Progenitor cell of endocrine pancreas (in vitro differentiated cells): Measurements from ENCODE around the gene MYL12A. TPM values are rescaled to one million over a fixed set of nuclear protein-coding genes. Genes with fewer than 3 reads are reported as not detected.
A peak's percentile ranks its signal among the peaks of the same experiment; 100 is the strongest.

Experiments
- DNase-seq: peaks from one replicate; pipeline ENCODE4 v3.0.0; 2021; ENCODE audit warnings: low spot score; ENCODE audit not compliant: unreplicated experiment
- H3K27ac Mint-ChIP-seq: 2 replicates; pipeline ENCODE4 v1.8.0; 2021; ENCODE audit warnings: mild to moderate bottlenecking, moderate library complexity, mixed read lengths
- H3K27me3 Mint-ChIP-seq: 2 replicates; pipeline ENCODE4 v1.8.0; 2021; ENCODE audit warnings: mixed read lengths
- H3K36me3 Mint-ChIP-seq: 2 replicates; pipeline ENCODE4 v1.8.0; 2022; ENCODE audit warnings: mixed read lengths; ENCODE audit not compliant: insufficient read depth
- H3K4me1 Mint-ChIP-seq: 2 replicates; pipeline ENCODE4 v1.8.0; 2021; ENCODE audit warnings: low read depth, mixed read lengths
- H3K4me3 Mint-ChIP-seq: 2 replicates; pipeline ENCODE4 v1.8.0; 2021; ENCODE audit warnings: low read depth, mild to moderate bottlenecking, moderate library complexity, mixed read lengths
- H3K9me3 Mint-ChIP-seq: 2 replicates; pipeline ENCODE4 v1.8.0; 2021; ENCODE audit warnings: low read depth, mixed read lengths
- CTCF ChIP-seq: fragments of 200-600 bp; sonication (generic); IDR thresholded peaks from one replicate; pipeline ENCODE4 v1.5.0; 2021; ENCODE audit warnings: antibody characterized with exemption, mild to moderate bottlenecking; ENCODE audit not compliant: unreplicated experiment
- total RNA-seq: library from RNA; stranded (reverse); gene quantifications from 2 replicates; pipeline ENCODE4 v1.2.1, GENCODE V29; 2021

Gene MYL12A
- total RNA-seq, 1 donor from 2014 or later = 236 TPM

GRCh38 chr18:3279201-3280185, 31.9 kb downstream of the MYL12A start:
- peaks cover 19% of the 10 kb centered on the region for H3K4me1 Mint-ChIP-seq

DNA sequence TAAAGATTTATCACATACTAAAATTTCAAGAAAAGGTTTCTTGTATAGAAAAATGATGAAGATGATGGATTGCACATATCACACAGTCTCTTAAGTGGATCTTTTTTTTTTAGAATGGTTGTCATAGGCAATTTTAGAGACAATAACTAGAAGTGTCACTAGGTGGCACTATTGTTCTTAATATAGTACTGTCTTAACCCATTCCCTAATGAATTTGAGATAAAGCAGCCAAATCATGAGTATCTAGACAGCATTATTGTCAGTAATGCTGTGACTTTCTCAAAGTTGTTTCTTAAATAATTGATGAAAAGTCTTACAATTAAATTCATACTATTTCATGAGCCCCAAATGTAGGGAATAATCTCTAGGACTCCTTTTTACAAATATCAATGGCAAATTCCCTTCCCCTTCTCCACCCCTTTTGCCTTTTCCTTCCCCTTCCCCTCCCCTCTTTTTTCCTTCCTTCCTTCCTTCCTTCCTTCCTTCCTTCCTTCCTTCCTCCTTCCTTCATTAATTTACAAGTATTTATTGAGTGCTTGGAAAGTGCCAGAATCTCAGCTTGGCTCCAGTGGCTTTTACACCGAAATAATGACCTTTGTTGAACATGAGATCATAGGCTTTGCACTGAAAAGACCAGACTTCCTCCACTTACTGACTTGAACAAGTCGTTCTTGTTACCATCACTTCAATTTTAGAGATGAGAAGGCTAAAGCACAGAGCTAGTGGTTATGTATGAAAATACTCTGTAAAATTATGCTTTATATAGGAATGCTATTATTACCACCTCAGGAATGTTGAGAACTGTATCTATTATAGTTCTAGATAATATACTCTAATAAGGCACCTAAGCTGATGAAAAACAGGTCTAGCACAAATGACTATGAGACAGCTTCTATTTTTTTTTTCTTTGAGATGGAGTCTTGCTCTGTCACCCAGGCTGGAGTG, 34.1 kb downstream of the MYL12A start:
- Mint-ChIP-seq H3K36me3 (peaks cover 7% of the 10 kb centered on the region), H3K27me3 (no peaks in the 10 kb centered on the region), H3K27ac (no peak overlapping the region), H3K4me3 (no peak overlapping the region), H3K4me1 (peaks cover 19% of the 10 kb centered on the region), H3K9me3 (peaks cover 10% of the 10 kb centered on the region)
- peak; percentile 86 for TF ChIP-seq CTCF
- no peak for DNase-seq

More at GRCh38 chr18:3279201-3280185, 31.9 kb downstream of the MYL12A start:
- Mint-ChIP-seq H3K9me3 (no peaks in the 10 kb centered on the region), H3K27me3 (no peaks in the 10 kb centered on the region), H3K4me3 (no peak overlapping the region), H3K36me3 (peaks cover 14% of the 10 kb centered on the region), H3K27ac (peak overlapping the region; percentile 10)
- DNase-seq = no peak
- no peak for TF ChIP-seq CTCF

GRCh38 chr18:3283253-3283863, 35.8 kb downstream of the MYL12A start:
- peaks cover 3% of the 10 kb centered on the region for H3K36me3 Mint-ChIP-seq
- no peak for DNase-seq
- peak overlapping the region; percentile 53 for H3K27ac Mint-ChIP-seq
- H3K27me3 Mint-ChIP-seq = no peaks in the 10 kb centered on the region
- H3K4me3 Mint-ChIP-seq = no peak overlapping the region
- peaks cover 16% of the 10 kb centered on the region for H3K9me3 Mint-ChIP-seq
- H3K4me1 Mint-ChIP-seq = peaks cover 19% of the 10 kb centered on the region
- no peak for TF ChIP-seq CTCF

DNA sequence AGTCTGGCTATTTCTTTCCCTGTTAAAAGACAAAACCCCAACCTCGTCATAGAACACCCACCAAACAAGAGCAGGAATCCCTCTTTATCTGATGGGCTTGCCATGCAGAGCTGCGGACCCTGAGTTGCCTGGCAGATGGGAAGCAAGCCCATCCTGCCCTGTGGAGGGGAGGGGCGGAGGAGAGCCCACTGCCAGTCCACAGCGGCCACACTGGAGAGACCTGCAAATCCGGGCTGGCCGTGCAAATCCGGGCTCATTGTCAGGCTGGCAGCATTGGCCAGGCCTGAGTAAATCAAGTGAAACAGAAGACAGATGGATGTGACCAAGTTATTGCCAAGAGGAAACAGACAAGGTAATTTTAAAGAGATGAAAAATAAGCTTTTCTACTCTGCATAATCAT, 36.3 kb downstream of the MYL12A start:
- H3K4me1 Mint-ChIP-seq = peaks cover 19% of the 10 kb centered on the region
- peak overlapping the region; percentile 53 for H3K27ac Mint-ChIP-seq
- no peak for DNase-seq
- peaks cover 18% of the 10 kb centered on the region for H3K9me3 Mint-ChIP-seq
- TF ChIP-seq CTCF = no peak
- no peak overlapping the region for H3K4me3 Mint-ChIP-seq
- H3K36me3 Mint-ChIP-seq = peaks cover 3% of the 10 kb centered on the region
- no peaks in the 10 kb centered on the region for H3K27me3 Mint-ChIP-seq
